DND-41 (cell line): ENCODE data around the gene SEMA5B.

Experiments used
- EZH2 ChIP-seq: IDR thresholded peaks from 3 replicates; pipeline ENCODE4 v1.6.1; 2012; ENCODE audit warnings: borderline replicate concordance, low read depth, mild to moderate bottlenecking, moderate library complexity, low read length, inconsistent platforms; ENCODE audit not compliant: severe bottlenecking
- TF ChIP-seq, protein P1 (sequence below): IDR thresholded peaks from 2 replicates; pipeline ENCODE4 v1.5.1; 2012; ENCODE audit warnings: borderline replicate concordance, low read length, moderate library complexity, mild to moderate bottlenecking; ENCODE audit not compliant: poor library complexity, severe bottlenecking; ENCODE audit errors: extremely low read depth

- TF ChIP-seq, protein P1, sequence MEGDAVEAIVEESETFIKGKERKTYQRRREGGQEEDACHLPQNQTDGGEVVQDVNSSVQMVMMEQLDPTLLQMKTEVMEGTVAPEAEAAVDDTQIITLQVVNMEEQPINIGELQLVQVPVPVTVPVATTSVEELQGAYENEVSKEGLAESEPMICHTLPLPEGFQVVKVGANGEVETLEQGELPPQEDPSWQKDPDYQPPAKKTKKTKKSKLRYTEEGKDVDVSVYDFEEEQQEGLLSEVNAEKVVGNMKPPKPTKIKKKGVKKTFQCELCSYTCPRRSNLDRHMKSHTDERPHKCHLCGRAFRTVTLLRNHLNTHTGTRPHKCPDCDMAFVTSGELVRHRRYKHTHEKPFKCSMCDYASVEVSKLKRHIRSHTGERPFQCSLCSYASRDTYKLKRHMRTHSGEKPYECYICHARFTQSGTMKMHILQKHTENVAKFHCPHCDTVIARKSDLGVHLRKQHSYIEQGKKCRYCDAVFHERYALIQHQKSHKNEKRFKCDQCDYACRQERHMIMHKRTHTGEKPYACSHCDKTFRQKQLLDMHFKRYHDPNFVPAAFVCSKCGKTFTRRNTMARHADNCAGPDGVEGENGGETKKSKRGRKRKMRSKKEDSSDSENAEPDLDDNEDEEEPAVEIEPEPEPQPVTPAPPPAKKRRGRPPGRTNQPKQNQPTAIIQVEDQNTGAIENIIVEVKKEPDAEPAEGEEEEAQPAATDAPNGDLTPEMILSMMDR: no peak
- TF ChIP-seq EZH2: no peak
Measured at GRCh38 chr3:122972141-122972540, 55.4 kb downstream of the SEMA5B start.
